ENCODE results near the gene PARP15.
"Not testable (repeated sequence)": the region's sequence is repeated elsewhere in the genome, so short reads cannot be mapped to it uniquely, and the experiment has no call there.

PARP15 gene

DNA sequence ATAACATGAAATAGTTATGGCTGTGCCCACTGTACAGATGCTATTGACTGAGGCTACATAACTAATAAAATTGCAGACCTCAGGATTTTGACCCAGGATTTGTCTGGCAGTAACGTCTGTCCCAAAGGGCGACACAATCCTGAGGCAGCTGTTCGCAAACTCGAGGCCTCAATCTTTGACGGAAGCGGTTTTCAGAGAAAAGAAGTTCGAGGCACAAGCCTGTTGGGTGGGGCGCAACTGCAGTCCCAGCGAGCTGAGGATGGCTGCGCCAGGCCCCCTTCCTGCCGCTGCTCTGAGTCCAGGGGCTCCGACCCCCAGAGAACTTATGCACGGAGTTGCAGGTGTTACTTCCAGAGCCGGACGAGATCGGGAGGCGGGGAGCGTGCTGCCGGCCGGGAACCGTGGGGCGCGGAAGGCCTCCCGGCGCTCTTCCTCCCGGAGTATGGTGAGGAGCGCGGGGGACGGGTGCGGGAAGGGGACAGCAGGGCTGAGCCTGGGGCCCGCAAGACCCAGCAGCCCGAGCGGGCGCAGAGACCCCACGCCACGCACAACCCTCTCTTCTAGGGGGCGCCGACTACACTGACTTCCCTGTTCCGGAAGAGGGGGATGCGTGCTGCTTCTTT is at the start of gene PARP15:
Gene PARP15, plus strand, starts transcription at position 242 of the 623 bp plus-strand sequence. Its CDS starts 18 bp downstream, at position 260.
- DNase-seq, result no peak

DNA sequence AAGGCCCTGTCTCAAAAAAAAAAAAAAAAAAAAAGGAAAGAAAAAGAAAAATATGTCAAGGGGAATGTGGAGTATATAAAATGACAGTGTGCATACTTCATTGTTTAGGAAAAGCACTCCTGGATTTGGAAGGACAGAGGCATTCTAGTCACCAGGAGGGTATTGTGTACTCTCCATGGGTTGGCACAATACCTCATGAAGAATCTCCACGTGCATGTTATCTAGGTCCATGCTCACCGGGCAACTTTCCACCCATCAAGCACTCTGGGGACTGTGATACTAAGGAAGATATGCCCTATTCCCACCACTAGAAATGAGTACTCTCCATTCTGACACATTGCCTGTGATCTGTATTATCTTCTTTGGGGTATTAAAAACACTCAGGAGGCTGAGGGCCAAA is 47.3 kb upstream of the PARP15 start:
- no peak for DNase-seq

DNA sequence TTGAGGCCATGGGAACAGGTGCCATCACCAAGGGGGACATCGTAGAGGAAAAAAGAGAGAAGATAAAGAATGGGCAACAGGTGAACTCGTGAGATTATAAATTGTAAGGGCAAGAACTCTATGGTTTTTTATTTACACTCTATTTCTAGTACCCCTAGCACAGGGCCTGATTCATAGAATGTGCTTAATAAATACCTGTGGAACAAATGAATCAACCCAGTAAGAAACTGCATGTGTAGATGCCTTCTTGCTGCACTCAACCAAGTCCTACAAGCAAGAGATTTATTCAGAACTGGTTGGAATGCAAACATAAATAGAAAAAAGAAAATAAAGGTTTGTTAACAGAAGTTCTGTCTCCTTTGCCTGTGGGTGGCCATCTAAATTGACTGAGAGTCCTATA is 44.0 kb upstream of the PARP15 start:
- DNase-seq, result no peak

DNA sequence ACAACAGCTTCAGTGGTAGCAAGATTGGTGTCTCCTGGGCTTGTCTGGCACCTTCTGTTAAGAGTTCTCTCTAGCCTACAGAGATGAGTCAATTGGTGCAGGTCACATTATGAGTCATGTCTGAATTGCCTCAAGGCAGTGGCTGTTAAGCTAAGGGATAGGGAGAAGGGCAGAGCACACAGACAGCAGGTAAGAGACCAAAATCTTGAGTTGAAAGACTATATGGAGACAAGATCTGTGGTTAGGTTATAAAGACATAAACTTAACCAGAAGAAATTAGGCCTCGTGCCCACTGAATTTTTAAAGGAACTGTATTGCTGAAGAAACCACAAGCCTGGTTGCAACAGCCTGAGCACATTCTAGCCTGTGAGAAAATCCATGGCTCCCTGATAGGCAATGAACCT is 43.5 kb upstream of the PARP15 start:
- peak; percentile 13 for DNase-seq

DNA sequence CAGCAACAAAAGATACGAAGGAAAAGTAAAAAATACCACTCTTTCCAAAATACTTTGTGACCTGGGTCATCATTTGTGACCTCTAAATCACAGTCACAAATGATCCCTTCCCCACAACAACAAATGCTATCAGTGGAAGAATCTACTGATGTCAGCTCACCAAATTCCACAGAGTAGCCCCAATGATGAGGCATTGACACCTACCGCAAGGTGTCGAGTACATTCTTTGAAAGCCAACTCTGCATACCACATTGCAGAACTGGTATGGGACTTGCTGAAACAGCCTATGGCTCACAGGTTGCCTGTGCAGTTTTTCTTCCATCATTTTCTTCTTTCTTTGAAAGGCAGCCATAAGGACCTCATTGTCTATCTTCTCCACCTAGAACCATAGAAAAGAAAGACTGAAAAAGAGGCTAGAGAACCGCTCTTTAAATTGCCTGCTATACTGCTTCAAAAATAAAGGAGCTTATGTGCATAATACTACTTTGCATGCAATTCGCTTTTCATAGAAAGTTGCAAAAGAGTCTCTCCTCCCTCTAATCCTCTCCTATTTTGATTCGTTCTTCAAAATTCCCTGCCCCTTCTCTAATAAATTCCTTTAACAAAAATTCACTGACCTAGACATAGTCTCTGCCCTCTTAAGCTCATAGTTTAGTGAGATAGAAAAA is 41.4 kb upstream of the PARP15 start:
- no peak for DNase-seq

DNA sequence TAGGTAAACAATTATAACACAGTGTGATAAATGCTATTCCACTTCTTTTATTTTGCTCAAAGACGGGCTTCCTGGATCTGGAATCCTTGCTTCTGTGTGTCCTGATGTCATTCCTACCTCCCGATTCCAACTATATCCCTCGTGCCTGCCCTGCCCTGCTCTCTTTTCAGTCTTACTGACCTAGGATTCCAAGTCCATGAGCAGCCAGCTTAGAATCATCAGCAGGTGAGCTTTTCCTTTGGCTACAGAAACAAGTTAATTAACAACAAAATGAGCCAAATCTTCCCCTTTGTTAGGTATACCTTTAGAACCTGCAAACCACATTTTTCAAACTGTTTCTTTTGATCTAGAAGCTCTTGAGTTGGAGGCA is 40.8 kb upstream of the PARP15 start:
- DNase-seq, result no peak

DNA sequence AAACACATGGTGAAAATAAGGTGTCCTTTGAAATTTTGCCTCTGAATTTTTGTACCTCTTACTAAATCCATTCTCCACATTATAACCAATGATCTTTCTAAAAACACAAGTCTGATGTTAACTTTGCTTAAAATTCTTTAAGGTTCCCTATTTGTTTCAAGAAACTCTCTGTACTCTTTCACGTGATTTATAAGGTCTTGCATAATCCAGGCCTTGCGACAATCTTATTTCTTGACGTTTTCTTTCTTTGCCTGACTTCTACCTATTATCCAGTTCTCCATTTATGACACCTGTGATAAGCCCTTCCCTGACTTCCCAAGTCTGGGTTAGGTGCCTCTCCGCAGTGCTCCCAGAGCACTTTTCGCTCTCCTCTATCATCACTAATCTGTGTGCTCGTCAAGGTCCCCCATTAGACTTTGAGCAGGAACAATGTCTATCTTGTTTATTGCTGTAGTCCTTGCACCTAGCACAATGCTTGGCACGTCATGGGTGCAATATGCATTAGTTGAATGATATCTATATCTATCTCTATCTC is 38.4 kb upstream of the PARP15 start:
- DNase-seq, result no peak

DNA sequence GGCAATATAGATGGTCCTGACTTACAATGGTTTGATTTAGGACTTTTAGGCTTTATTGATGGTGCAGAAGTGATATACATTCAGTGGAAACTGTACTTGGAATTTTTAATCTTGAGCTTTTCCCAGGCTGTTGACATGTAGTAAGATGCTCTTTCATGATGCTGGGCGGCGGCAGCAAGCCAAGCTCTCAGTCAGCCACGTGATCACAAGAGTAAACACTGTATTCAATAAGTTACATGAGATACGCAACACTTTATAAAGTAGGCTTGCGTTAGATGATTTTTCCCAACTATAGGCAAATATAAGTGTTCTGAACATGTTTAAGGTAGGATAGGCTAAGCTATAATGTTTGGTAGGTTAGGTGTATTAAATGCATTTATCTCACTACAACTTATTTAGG is 31.3 kb upstream of the PARP15 start:
- no peak for DNase-seq

DNA sequence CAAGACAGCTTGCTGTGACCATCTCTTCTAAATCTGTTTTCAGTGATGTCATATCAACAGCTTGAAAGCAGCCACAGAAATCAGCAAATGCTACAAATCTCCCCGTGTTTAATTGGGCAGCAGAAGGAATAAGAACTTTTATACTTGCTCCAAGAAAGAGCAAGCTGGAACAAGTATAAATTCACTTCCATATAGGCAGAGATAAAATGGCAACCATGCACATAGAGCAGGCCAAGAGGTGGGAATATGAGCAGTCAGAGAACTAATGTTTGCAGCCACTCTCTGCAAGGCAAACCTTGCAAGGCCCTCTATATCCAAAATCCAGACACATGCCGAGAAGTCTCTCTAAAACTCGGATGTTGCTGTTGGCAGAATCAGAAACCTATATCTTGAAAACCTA is 29.4 kb upstream of the PARP15 start:
- no peak for DNase-seq

DNA sequence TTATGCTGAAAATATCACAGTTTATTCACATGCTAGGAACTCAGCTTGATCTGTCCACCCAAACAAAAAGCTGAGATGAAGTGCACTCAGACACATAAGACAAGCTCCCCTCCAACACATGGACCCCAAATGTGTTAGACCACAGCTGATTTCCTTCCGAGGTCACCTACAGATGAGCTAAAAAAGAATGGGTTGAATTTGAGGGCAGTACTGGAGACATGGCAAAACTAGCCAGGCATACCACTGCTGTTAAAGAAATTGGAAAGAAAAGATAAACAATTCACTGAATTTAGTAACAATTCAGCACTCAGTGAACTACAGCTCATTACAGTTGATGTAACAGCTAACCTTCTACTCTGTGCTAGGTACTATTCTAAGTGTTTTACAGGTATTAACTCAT is 28.8 kb upstream of the PARP15 start:
- DNase-seq, result no peak

DNA sequence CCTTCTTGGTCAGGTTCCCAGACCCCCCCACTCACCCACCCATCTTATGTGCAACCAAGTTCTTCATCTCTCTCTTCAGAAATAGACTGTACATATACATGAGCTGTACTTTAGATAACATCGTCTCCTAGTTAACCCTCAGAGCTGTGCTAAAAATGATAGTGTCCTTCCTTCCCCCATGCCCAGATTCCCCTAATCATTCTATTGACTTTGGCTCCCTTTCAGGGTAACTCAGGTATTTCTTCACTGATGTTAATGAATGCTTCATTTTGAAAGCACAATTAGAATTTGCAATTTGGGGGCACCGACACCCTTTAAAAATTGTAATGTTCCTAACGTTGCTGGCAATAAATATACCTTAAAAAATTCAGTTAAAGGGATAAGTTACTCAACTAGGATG is 24.3 kb upstream of the PARP15 start:
- DNase-seq, result no peak

DNA sequence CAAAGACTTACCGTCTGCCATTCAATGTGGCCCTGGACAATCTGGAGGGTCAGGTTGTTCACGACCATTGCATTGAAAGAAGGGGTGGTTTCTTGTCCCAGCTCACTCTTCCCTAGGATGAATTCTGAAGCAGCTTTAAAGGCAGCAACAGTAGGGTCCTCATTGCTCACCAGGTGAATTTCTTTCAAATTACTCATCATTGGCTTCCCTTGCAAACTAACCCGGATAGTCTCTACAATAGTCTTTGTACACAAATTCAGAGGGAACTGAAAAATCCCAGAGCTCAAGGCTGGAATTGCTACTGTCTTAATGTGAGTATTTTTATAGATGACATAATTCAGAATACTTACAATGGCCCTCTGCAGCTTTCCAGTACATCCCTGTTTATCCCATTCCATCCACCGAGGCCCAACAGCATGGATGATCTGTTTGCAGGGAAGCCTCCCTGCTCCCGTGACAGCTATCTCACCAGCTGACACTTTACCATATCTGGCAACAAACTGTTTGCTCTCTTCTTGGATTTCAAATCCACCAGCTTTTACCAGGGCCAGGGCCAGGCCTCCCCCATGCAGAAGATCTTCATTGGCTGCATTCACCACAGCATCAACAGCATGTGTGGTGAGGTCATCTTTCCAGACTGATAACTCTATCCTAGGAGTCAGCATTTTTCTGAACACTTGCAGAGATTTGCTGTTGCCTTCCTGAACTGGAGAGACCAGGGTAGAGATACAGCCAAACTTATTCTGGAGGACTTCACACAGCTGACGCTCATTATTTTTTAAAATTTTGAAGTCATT is 22.0 kb upstream of the PARP15 start:
- DNase-seq, result peak; percentile 3

DNA sequence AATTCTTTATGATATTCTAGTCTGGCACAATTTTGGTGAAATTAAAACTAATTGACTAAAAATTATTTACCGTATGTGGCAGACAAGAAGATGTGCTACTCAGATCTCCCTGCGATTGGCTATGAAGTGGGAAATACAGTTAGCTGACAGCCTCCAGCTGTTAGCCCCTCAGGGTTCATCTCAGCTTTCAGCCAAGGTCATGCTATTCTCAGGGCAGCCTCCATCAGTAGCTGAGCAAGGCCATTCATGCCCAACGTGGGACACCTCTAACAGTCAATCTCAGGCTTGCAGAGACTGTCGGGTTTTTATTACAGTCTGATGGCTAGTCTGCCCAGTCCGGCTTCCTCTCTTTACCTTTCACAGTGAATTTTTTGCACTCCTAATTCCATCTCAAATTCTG is 20.1 kb upstream of the PARP15 start:
- no peak for DNase-seq

DNA sequence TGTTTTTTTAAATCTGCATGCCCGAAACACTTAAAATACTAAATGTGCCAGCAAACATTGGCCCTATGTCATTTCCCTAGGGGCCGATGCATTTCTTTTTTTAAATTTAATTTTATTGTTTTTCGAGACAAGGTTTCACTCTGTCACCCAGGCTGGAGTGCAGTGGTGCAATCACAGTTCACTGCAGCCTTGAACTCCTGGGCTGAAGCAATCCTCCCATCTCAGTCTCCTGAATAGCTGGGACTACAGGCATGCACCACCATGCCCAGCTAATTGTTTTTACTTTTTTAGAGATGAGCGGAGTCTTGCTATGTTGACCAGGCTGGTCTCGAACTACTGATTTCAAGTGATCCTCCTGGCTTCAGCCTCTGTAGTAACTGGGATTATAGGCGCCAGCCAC is 18.8 kb upstream of the PARP15 start:
- no peak for DNase-seq

DNA sequence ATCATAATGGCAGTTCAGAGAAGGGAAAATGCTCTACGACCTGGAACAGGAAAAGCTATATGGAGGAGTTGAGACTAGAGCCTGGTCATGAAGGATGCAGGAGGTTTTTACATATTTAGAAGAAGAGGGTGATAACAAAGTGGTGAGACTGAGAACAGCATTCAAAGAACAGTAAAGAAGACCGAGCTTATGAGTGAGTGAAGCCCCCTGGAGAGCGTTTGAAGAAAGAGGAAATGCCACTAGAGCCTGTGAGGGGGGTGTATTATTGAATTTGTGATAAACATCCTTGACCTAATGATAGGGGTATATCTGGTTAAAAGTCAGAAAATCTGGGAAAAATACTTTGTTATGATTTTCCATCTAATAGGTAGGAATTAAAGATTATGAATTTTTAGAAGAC is 17.5 kb upstream of the PARP15 start:
- DNase-seq, result no peak

DNA sequence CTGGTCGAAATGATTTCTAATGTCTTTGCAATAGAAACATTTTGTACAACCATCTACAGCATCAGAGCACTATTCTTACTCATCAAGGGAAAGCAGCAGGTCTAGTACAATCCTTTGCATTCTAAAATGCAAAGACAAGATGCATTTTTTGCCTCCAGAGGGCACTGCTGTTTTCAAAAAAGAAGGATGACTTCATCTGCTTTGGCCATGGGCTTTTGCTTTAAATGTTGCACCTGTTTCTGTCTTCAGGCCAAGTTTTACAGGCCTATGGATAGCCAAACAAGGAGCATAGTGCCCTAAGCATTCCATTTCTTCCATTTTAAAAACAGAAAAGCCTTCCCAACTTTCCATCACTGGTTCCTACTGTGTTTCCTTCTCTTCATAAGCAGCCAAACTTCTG is 16.8 kb upstream of the PARP15 start:
- peak; percentile 82 for DNase-seq

DNA sequence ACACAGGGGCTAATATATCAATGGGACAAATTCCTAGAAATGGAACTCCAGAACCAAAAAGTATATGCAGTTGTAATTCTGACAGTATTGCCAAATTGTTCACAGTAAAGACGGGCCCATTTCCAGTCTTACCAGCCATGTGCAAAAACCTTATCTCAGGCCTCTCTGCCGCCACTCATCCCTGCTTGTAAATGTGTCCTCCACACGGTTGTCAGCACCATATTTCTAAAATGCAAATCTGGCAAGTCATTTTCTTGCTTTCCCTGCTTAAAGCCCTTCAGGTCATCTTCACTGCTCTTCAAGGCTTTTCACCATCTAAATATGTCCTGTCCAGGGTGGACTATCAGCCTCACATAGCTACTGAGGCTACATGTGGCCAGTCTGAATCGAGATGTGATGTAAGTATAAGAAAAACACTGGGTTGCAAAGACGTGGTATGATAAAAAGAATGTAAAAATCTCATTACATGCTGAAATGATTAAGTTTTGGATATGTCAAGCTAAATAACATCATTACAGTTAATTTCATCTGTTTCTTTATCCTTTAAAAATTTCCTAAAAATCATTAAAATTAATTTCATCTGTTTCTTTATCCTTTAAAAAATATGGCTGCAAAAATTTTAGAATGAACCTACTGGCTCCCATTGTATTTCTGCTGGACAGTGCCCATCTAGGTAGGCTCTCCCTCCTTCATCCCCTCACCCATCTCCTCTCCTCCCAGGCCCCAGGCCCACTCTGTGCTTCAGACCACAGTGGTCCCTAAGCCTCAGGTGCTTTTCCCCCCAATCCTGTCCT is 14.3 kb upstream of the PARP15 start:
- no peak for DNase-seq

DNA sequence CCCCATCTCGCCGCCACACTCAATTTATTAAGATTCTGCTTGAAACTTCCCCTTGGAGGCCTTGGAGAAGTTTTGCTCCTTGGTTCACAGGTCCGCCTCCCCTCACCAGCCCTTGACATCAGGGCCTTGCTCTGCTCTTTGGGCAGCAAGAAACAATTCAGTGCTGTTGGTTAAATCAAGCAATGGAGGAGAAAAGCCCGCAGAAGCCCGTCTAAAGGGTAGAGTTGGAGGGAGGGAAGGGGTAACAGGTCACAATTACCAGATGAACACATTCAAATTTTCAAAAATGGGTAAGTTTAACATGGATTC is 13.8 kb upstream of the PARP15 start:
- DNase-seq, result peak; percentile 33

DNA sequence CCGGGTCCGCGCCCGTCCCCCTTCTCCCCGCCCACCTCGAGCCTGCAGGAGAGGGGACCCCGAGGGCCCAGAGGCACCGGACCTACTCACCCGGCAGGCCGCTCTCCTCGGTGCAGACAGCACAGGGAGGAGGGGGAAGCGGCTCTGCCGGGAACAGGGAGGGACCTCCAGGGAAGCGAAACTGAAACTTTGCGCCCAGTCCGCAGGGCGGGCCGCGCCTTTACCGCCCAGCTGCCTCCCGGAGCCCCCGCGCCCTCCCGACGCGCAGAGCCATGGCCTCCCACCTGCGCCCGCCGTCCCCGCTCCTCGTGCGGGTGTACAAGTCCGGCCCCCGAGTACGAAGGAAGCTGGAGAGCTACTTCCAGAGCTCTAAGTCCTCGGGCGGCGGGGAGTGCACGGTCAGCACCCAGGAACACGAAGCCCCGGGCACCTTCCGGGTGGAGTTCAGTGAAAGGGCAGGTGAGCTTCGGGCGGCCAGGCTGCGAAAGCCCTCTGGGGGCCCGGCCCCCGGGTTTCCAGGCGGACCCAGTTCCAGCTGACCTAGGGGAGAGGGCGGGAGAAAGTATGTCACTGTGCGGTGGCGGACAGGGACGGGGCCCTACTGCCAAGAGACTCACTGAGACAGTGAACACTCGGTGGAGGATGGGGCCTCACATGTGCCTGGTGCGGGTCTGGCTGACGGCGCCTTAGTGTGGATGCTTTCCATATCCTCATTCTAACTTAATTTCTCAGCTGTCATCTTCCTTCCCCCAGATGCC is 13.1 kb upstream of the PARP15 start, which contains the start of the genes DTX3L and PARP9:
Gene DTX3L, plus strand, starts transcription at position 184 of the 758 bp plus-strand sequence. Its CDS starts 89 bp downstream, at position 273.
Gene PARP9, minus strand, starts transcription at position 146 of the 758 bp plus-strand sequence. CDS start 4,680 bp downstream, outside the sequence.
- DNase-seq, result peak; percentile 85

DNA sequence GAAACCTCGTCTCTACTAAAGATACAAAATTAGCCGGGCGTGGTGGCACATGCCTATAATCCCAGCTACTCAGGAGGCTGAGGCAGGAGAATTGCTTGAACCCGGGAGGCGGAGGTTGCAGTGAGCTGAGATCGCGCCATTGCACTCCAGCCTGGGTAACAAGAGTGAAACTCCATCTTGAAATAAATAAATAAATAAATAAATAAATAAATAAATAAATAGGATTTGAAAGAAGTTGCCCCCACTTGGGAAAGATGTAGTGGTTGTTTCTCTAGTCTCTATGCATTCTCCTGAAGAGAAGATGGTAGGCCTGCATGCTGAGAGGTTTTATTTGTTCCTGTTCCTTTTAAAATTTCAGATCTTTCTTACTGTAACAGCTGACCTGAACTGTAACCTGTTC is 9.3 kb upstream of the PARP15 start:
- DNase-seq, result not testable (repeated sequence)

DNA sequence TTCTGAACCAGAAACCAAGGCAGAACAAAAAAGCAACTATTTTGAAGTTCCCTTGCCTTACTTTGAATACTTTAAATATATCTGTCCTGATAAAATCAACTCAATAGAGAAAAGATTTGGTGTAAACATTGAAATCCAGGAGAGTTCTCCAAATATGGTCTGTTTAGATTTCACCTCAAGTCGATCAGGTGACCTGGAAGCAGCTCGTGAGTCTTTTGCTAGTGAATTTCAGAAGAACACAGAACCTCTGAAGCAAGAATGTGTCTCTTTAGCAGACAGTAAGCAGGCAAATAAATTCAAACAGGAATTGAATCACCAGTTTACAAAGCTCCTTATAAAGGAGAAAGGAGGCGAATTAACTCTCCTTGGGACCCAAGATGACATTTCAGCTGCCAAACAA is 8.7 kb upstream of the PARP15 start:
- DNase-seq, result no peak

DNA sequence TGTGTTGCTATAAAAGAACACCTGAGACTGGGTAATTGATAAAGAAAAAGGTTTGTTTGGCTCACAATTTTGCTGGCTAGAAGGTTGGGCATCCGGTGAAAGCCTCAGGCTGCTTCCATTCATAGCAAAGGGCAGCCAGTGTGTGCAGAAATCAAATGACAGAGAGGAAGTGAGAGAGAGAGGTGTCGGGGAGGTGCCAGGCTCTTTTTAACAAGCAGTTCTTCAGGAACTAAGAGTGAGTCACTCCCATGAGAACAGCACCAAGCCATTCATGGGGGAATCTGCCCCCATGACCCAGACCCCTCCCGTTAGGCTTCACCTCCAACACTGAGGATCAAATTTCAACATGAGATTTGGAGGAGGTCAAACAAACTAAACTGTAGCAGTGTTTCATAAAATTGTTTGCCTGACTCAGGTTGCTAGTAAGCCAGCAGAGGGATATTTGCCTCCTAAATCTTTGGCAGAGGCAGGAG is 4.5 kb upstream of the PARP15 start:
- peak; percentile 29 for DNase-seq

All from DMS53 (cell line).